Glomerular visceral epithelial cell (primary cell): Measurements from ENCODE around the gene SCAMP4.

Experiments
- DNase-seq: peaks from one replicate; pipeline ENCODE4 v3.0.0-alpha.2; 2016; ENCODE audit errors: extremely low spot score

SCAMP4 gene

GRCh38 chr19:1957562-1958248 is 52.5 kb downstream of the SCAMP4 start:
- no peak for DNase-seq

GRCh38 chr19:1959928-1960589 is 54.9 kb downstream of the SCAMP4 start:
- DNase-seq = no peak

GRCh38 chr19:1961000-1961883 is 56.0 kb downstream of the SCAMP4 start:
- DNase-seq = peak; percentile 63

DNA sequence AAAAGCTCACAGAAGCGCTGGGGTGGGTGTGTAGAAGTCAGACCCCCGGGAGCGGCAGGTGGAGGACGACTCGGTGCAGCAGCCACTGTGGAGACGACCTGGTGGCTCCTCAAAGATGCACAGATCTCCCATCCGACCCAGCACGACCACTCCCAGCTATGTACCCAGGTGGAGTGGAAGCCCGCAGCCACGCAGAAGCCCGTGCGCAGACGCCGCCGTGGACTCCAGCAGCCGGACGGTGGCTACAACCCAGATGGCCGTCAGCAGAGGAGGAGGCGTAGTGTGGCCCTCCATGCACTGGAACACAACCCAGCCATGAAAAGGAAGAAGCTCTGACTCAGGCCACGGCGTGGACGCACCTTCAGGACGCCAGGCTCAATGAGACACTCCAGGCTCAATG is 57.5 kb downstream of the SCAMP4 start:
- no peak for DNase-seq

DNA sequence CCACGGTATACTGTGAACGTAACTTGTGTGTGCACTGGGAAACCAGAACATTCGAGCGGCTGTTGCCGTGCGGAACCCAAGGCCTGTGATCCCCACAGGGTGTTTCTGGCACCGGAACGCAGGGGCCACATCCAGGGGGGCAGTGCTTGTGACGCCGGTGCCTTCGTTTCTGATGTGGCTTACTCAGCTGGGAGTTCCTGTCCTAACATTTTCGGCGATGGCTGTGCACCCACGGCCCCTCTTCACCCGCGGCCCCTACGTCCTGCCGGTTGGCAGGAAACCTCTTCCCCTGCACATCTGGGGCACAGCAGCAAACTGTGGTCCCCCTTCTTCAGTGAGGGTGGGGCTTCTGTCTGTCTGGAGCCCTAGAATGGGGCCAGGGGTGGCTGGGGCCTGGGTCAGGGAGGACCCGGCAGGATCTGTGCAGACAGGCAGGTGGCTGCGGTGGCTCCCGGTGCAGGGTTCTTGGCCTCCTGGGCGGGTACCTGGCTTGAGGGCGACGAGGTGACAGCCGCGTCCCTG is 61.9 kb downstream of the SCAMP4 start:
- no peak for DNase-seq

DNA sequence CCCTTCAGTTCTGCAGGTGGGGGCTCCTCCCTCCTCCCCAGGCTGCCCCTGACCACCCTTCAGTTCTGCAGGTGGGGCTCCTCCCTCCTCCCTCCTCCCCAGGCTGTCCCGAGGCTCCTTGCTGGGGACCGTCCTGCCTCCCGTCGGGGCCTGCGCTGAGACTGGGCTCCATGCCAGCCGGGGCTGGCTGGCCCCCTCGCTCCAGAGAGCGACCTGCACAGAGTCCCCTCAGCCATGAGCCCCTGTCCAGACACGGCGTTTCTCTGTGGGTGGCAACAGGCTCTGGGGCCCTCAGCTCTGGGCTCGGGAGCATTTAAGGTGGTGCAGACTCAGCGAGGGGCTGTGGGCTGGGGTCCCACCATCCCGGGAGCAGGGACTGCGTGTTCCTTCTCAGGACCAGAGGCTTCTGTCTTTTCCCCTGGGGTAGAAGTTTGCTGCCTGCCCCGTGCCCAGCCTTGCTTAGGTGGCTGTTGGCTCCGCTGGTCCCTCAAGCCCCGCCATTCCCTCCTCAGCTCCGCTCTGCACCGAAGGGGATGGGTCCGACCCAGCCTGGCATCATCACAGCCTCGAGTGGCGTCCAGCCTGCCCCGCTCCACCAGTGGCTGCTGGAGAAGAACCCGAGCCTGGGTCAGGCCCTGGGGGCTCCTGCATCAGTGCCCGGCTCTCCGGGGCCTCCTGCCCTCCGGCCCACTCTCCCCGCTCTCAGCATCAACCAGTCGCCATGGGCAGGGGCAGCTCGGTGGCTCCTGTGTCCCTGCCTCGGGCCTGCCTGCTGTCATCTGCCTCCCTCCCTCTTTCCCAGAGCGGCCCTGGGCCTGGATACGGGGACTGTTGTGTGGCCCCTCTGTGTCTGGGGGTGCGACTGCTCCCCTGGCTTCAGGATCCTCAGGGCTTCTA is 63.3 kb downstream of the SCAMP4 start:
- no peak for DNase-seq

GRCh38 chr19:1969176-1970002 is 64.2 kb downstream of the SCAMP4 start:
- no peak for DNase-seq

DNA sequence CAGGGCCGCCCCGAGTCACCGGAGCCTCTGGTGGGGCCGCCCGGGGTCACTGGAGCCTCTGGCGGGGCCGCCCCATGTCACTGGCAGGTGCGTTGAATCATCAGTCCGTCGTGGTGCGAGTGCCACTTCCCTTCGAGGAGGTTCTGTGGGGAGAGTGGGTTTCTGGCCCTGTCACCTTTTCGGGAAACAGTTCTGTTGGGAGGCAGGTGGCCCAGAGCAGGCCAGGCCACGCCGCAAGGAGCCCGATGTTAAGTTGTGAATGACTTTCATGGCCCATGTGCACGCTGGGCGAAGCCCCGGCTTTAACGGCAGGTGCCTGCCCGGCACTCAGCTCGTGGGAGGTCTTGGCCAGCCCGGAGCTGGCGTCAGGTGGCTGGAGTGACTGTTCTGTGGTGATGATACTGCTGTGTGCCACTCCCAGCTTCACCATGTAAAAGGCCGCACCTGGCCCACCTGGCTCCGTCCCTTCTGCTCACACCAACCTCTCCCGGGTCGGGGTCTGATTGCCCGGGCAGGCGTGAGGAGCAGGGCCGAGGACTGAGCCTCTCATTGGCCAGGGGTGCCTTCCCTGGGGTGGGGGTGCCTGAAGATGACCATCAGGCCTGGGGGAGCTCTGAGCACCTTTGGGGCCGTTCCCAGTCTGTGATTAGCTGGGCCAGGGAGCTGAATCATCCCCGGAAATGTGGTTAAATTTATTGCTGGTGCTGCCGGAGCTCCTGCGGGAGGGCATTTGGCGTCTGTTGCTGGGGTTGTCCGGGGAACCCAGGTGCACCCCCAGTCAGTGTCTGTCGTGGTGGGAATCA is 65.0 kb downstream of the SCAMP4 start:
- peak; percentile 35 for DNase-seq

- no peak for DNase-seq
Observed at GRCh38 chr19:1970806-1971502, 65.8 kb downstream of the SCAMP4 start.

- no peak for DNase-seq
Observed at GRCh38 chr19:1974381-1975161, 69.4 kb downstream of the SCAMP4 start.

GRCh38 chr19:1975162-1975480 is 69.9 kb downstream of the SCAMP4 start:
- DNase-seq = no peak
